HepG2 (cell line): ENCODE data around the gene SEPHS2. TPM values are rescaled to one million over a fixed set of nuclear protein-coding genes. Genes with fewer than 3 reads are reported as not detected.
A peak's percentile ranks its signal among the peaks of the same experiment; 100 is the strongest.

Experiments
- FOXK2 ChIP-seq: fragments of 450-650 bp; IDR thresholded peaks from 2 replicates; pipeline ENCODE4 v1.6.1; 2016
- KLF6 ChIP-seq: IDR thresholded peaks from 2 replicates; pipeline ENCODE4 v1.8.0; 2016; ENCODE audit warnings: missing biosample characterization, missing genetic modification reagents
- MED1 ChIP-seq: sonication (generic); formaldehyde crosslinking; IDR thresholded peaks from 2 replicates; pipeline ENCODE4 v1.4.0; 2020; ENCODE audit warnings: missing genetic modification reagents
- MNT ChIP-seq: fragments of 450-650 bp; IDR thresholded peaks from 2 replicates; pipeline ENCODE4 v1.6.1; 2016
- PLSCR1 ChIP-seq: sonication (generic); formaldehyde crosslinking; IDR thresholded peaks from 2 replicates; pipeline ENCODE4 v1.5.0; 2020; ENCODE audit warnings: missing genetic modification reagents, mild to moderate bottlenecking, borderline replicate concordance
- PRPF4 ChIP-seq: fragments of 200-400 bp; formaldehyde crosslinking; IDR thresholded peaks from 2 replicates; pipeline ENCODE4 v1.6.1; 2016; ENCODE audit warnings: low read length, low read depth; ENCODE audit not compliant: poor library complexity, severe bottlenecking
- SCMH1 ChIP-seq: sonication (generic); formaldehyde crosslinking; IDR thresholded peaks from 2 replicates; pipeline ENCODE4 v1.9.0; 2021; ENCODE audit warnings: missing genetic modification reagents, mild to moderate bottlenecking, borderline replicate concordance
- SMYD3 ChIP-seq: sonication (generic); formaldehyde crosslinking; IDR thresholded peaks from 2 replicates; pipeline ENCODE4 v1.8.1; 2023; ENCODE audit warnings: mild to moderate bottlenecking, missing genetic modification reagents
- SSRP1 ChIP-seq: IDR thresholded peaks from 2 replicates; pipeline ENCODE4 v1.6.1; 2016; ENCODE audit warnings: control low read depth
- ZBED4 ChIP-seq: sonication (generic); formaldehyde crosslinking; IDR thresholded peaks from 2 replicates; pipeline ENCODE4 v1.4.0; 2020; ENCODE audit warnings: missing genetic modification reagents, borderline replicate concordance
- ZBTB26 ChIP-seq: IDR thresholded peaks from 2 replicates; pipeline ENCODE4 v1.6.1; 2016; ENCODE audit warnings: missing compliant biosample characterization, missing genetic modification reagents, borderline replicate concordance
- ZFAT ChIP-seq: sonication (generic); formaldehyde crosslinking; conservative IDR thresholded peaks from 2 replicates; pipeline ENCODE4 v1.8.1; 2023; ENCODE audit warnings: missing genetic modification reagents, inconsistent platforms
- ZFP1 ChIP-seq: IDR thresholded peaks from 2 replicates; pipeline ENCODE4 v1.6.1; 2016
- ZFYVE20 ChIP-seq: sonication (generic); formaldehyde crosslinking; IDR thresholded peaks from 2 replicates; pipeline ENCODE4 v1.8.0; 2023; ENCODE audit warnings: low read depth, mild to moderate bottlenecking, moderate library complexity, missing genetic modification reagents, borderline replicate concordance
- ZMYM4 ChIP-seq: sonication (generic); formaldehyde crosslinking; IDR thresholded peaks from 2 replicates; pipeline ENCODE4 v1.8.1; 2023; ENCODE audit warnings: mild to moderate bottlenecking, missing genetic modification reagents
- ZNF256 ChIP-seq: sonication (generic); formaldehyde crosslinking; conservative IDR thresholded peaks from 2 replicates; pipeline ENCODE4 v1.4.0; 2020; ENCODE audit warnings: missing genetic modification reagents
- ZNF343 ChIP-seq: sonication (generic); formaldehyde crosslinking; IDR thresholded peaks from 2 replicates; pipeline ENCODE4 v1.4.0; 2020; ENCODE audit warnings: mild to moderate bottlenecking, missing genetic modification reagents
- ZNF674 ChIP-seq: sonication (generic); formaldehyde crosslinking; IDR thresholded peaks from 2 replicates; pipeline ENCODE4 v1.5.0; 2020; ENCODE audit warnings: low read depth, mild to moderate bottlenecking, missing genetic modification reagents
- ZNF839 ChIP-seq: sonication (generic); formaldehyde crosslinking; IDR thresholded peaks from 2 replicates; pipeline ENCODE4 v1.4.0; 2020; ENCODE audit warnings: missing genetic modification reagents, mild to moderate bottlenecking, borderline replicate concordance
- polyA plus RNA-seq, 8 experiments: library from polyadenylated mRNA; depleted of rRNA in 3 of 8; stranded (reverse) in 7 of 8; unstranded in 1 of 8; fragments of >200 nt; fragmentation: Illumina TruSeq in 4 of 8; extraction: Trizol in 4 of 8; gene quantifications; 2 replicates each; pipeline versions ENCODE4 v1.2.1 to v1.2.3, GENCODE V29; 2011 to 2016; ENCODE audit warnings: low read depth in 4 of 8, missing spikeins in 1 of 8, mixed read lengths in 1 of 8; ENCODE audit not compliant: insufficient read depth in 1 of 8
- total RNA-seq, 5 experiments: library from RNA; depleted of rRNA; stranded (reverse); fragments of >200 nt; fragmentation: Illumina TruSeq; extraction: Trizol; gene quantifications; 2 replicates each; pipeline ENCODE4 v1.2.3, GENCODE V29; 2016; ENCODE audit warnings: low read depth in 1 of 5

Gene SEPHS2
- total and polyA plus RNA-seq, 2 of the 13 experiments (the other 11 are each of a cell fraction or from before 2014, with no cell fraction given), result 20.7 to 127 TPM

- TF ChIP-seq SCMH1 (CRISPR knock-in tag) (no peak), ZMYM4 (CRISPR knock-in tag) (peak; percentile 84), MED1 (CRISPR knock-in tag) (peak; percentile 85), ZBTB26 (CRISPR knock-in tag) (peak; percentile 75; the same call in 1 of the 2 replicates), KLF6 (CRISPR knock-in tag) (peak; percentile 90), ZFYVE20 (no peak; the same call in 1 of the 2 replicates), PLSCR1 (CRISPR knock-in tag) (no peak; the same call in 1 of the 2 replicates), ZNF839 (CRISPR knock-in tag) (no peak; the same call in 1 of the 2 replicates), ZNF256 (CRISPR knock-in tag) (no peak), SSRP1 (CRISPR knock-in tag) (0 out of 2 replicates have a peak, but pooled peaks have one; percentile 43), SMYD3 (CRISPR knock-in tag) (peak; percentile 90; the same call in 1 of the 2 replicates), ZNF674 (0 out of 2 replicates have a peak, but pooled peaks have one; percentile 30), PRPF4 (no peak), FOXK2 (peak; percentile 71; the same call in 1 of the 2 replicates), ZBED4 (CRISPR knock-in tag) (peak; percentile 91), MNT (peak; percentile 26; the same call in 1 of the 2 replicates), ZNF343 (CRISPR knock-in tag) (peak; percentile 45; the same call in 1 of the 2 replicates), ZFAT (no peak), ZFP1 (peak; percentile 93; the same call in 1 of the 2 replicates)
These were observed 15.8 kb downstream of the SEPHS2 start, which contains the start of gene DCTPP1 (continued) for GRCh38 chr16:30429678-30430427.
